Pancreas (tissue), 10 donors: Measurements from ENCODE around the gene IFT88. TPM values are rescaled to one million over a fixed set of nuclear protein-coding genes. Genes with fewer than 3 reads are reported as not detected.

Experiments used
- ATAC-seq, 4 donors: fragments of 200-7000 bp; cut with Tn5 transposase; one replicate each; pipeline versions ENCODE4 v1.8.0 to v1.9.1; 2020; ENCODE audit warnings: mild to moderate bottlenecking in 4 of 4, moderate library complexity in 4 of 4
- DNase-seq, 6 donors: peaks; one replicate each; pipeline ENCODE4 v3.0.0-alpha.2; 2020
- FAIRE-seq: peaks from 2 replicates; lab custom pipeline; 2012; peaks lifted over from hg19 to GRCh38; lab: Jason Lieb, UNC
- H3K27ac ChIP-seq, 4 donors: fragments of 200-600 bp; sonication (generic); 1 replicate in 3 of 4; 2 replicates in 1 of 4; pipeline versions ENCODE4 v1.5.0 to v1.8.0; 2020
- H3K27me3 ChIP-seq, 4 donors: fragments of 200-600 bp; one replicate each; pipeline ENCODE4 v1.8.0; 2021
- H3K36me3 ChIP-seq, 3 donors: fragments of 200-600 bp; sonication (generic) in 1 of 3; one replicate each; pipeline versions ENCODE4 v1.5.0 to v1.8.0; 2020 to 2021
- H3K4me1 ChIP-seq, 3 donors: fragments of 200-600 bp; one replicate each; pipeline ENCODE4 v1.8.0; 2021
- H3K4me3 ChIP-seq, 4 donors: fragments of 200-600 bp; sonication (generic) in 2 of 4; one replicate each; pipeline versions ENCODE4 v1.5.0 to v1.8.0; 2020 to 2021
- H3K9me3 ChIP-seq, 4 donors: fragments of 200-600 bp; one replicate each; pipeline ENCODE4 v1.8.0; 2021
- WGBS, 2 donors: extraction: QIAGEN DNeasy Blood & Tissue Kit; methylation state at CpG; one replicate each; pipeline ENCODE4 v1.1.7; 2013; 5-methylcytosine and 5-hydroxymethylcytosine counted together
- intact Hi-C, 3 donors: fragments of 100-400 bp; cut with DNase I; formaldehyde crosslinking; loops; one replicate each; pipeline versions ENCODE4 v1.11.1 to v1.14.2; 2022
- polyA plus RNA-seq, 2 donors: library from polyadenylated mRNA; stranded (reverse); fragments of 200-250 nt; gene quantifications; one replicate each; pipeline ENCODE4 v1.2.3, GENCODE V29; 2013
- total RNA-seq, 6 donors: library from RNA; stranded (reverse); fragmentation: NEBNext Ultra II Directional in 4 of 6; extraction: Animal tissue kit (Norgen Biotek cat#: 25700) in 4 of 6; gene quantifications; one replicate each; pipeline versions ENCODE4 v1.2.1 to v1.2.4, GENCODE V29; 2021 to 2023
- TF ChIP-seq, protein P1 (sequence below), 4 donors: fragments of 200-600 bp; sonication (generic) in 3 of 4; IDR thresholded peaks; one replicate each; pipeline versions ENCODE4 v1.5.0 to v1.8.0; 2021; ENCODE audit warnings: antibody characterized with exemption in 4 of 4
- donor health status: healthy with polysubstance abuse.
- donor health status: DM: no; HTN: no; CAD: no; lungs with moderate emphysema.
- donor health status: DM: no; HTN: no; CAD: no.
- donor health status: control.
- donor health status: control.
- donor health status: Bipolar disorder and iron deficiency.
- donor health status: DM: yes; HTN: yes; CAD: no.
- donor health status: DM: no; HTN: no; CAD: no.
- donor health status: DM: no; HTN: no; CAD: no.
- donor health status: DM: yes; HTN: yes; CAD: no.

The IFT88 gene
- total and polyA plus RNA-seq, 8 donors: 4.7 to 16.0 (median 7.0) TPM

DNA sequence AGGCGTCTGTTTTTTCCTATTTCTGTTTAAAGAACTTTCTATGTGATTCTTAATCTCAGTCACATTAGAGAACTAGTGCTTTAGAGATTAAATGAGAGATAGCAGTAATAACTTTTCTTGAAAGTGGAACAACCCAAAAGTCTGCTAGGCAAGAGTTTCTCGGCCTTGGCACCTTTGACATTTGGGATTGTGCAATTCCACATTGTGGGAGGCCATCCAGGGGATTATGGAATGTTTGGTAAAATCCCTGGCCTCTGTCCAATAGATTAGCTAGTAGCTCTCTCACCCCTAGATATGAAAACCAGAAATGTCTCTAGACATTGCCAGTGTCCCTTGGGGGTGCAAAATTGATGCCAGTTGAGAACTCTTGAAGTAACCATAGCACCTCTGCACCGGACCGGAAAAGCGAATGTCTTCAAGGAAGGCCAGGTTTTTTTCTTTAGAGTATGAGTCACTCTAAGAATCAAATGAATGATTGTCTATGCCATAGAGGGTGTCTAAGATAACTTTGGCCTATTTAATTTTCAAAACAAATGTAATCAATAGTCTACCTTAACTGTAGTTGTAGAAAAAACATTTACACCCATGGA is 91.6 kb downstream of the IFT88 start:
- H3K27ac ChIP-seq: no peak overlapping the region
- no peaks in the 10 kb centered on the region for H3K4me1 ChIP-seq
- no peaks in the 10 kb centered on the region for H3K36me3 ChIP-seq
- H3K9me3 ChIP-seq: no peaks in the 10 kb centered on the region
- H3K4me3 ChIP-seq: no peak overlapping the region
- WGBS, 2 donors: 69 to 78% methylated on average over 5 of the region's 5 CpGs
- FAIRE-seq (no peak), ATAC-seq (no peak), DNase-seq (no peak)
- intact Hi-C loops: no loop called here
- TF ChIP-seq, protein P1, sequence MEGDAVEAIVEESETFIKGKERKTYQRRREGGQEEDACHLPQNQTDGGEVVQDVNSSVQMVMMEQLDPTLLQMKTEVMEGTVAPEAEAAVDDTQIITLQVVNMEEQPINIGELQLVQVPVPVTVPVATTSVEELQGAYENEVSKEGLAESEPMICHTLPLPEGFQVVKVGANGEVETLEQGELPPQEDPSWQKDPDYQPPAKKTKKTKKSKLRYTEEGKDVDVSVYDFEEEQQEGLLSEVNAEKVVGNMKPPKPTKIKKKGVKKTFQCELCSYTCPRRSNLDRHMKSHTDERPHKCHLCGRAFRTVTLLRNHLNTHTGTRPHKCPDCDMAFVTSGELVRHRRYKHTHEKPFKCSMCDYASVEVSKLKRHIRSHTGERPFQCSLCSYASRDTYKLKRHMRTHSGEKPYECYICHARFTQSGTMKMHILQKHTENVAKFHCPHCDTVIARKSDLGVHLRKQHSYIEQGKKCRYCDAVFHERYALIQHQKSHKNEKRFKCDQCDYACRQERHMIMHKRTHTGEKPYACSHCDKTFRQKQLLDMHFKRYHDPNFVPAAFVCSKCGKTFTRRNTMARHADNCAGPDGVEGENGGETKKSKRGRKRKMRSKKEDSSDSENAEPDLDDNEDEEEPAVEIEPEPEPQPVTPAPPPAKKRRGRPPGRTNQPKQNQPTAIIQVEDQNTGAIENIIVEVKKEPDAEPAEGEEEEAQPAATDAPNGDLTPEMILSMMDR (IDR thresholded peaks at IDR 0.05): no peak
- H3K27me3 ChIP-seq: no peaks in the 10 kb centered on the region

DNA sequence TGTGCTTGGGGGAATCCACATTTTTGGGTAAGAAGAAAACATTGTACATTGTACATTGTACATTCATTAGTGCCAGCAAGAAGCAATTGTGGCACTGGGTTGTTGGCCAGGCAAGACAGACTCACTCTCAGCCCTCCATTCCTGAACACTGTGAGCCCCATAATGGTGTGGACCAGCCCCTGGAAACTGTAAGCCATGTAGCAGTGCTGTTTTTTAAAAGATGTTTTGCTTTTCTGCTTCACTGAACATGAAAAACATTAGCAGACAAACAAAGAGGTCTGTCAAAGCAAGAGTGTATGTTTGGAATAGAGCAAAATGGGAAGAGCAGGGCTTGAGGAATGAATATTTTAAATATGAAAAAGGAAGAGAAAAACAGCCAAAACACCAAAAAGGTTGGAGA is 97.4 kb downstream of the IFT88 start:
- Histone ChIP-seq H3K4me1 (no peaks in the 10 kb centered on the region), H3K36me3 (no peaks in the 10 kb centered on the region), H3K27ac (no peak overlapping the region), H3K4me3 (no peak overlapping the region), H3K9me3 (no peaks in the 10 kb centered on the region), H3K27me3 (no peaks in the 10 kb centered on the region)
- intact Hi-C loops: no loop called here
- ATAC-seq: no peak
- no peak for FAIRE-seq
- DNase-seq: no peak
- TF ChIP-seq, protein P1 (IDR thresholded peaks at IDR 0.05): no peak

DNA sequence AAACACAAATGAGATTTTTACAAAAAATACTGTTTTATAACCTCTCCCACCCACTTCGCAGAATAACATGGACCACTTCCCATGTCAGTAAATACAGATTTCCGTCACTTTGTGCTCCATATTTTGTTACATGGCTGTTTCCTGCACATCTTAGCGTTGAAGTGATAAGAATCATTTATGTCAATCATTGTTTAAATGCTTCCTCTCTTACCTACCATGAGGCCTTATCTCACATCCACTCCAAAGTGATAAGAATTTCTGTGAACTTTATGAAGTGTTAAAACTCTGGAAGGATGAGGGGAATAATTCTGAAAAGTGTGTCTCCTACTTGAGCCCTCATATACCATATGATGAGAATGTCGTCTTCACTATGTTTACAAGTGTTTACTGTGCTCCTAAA is 100.0 kb downstream of the IFT88 start:
- no peaks in the 10 kb centered on the region for H3K9me3 ChIP-seq
- no peaks in the 10 kb centered on the region for H3K4me1 ChIP-seq
- ATAC-seq: no peak
- H3K27ac ChIP-seq: no peak overlapping the region
- intact Hi-C loops: no loop called here
- H3K27me3 ChIP-seq: no peaks in the 10 kb centered on the region
- no peak overlapping the region for H3K4me3 ChIP-seq
- FAIRE-seq: no peak
- WGBS, 2 donors: 88 to 95% methylated on average over 4 of the region's 4 CpGs
- TF ChIP-seq, protein P1 (IDR thresholded peaks at IDR 0.05): no peak
- H3K36me3 ChIP-seq: no peaks in the 10 kb centered on the region
- DNase-seq: no peak

DNA sequence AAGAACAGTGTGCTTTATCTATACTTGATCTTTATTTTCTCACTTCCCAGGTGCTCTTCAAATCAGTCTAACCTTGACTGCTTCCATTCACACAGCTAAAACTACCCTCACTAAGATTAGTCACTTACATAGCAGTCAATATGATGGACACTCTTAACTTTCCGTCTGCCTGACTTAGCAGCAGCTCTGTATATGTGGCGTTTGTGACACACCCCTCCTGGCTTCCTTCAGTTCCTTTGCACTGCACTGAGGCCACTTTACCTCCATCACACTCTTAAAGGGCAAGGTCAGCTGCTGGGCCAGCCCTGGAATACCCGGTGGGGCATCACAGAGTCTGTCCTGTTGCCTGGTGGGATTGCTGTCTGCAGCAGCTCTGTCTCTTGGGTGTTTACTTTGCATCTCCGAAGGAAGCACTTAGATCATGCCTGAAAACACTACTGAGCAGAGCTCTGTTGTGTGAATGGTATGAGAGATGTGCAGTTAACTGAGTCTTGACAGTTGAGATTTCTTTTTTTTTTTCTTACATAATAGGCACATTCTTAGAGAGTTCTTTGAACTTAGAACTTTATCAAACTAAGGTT is 101.0 kb downstream of the IFT88 start:
- TF ChIP-seq, protein P1 (IDR thresholded peaks at IDR 0.05): no peak
- intact Hi-C loops: no loop called here
- Histone ChIP-seq H3K4me3 (no peak overlapping the region), H3K36me3 (no peaks in the 10 kb centered on the region), H3K27me3 (no peaks in the 10 kb centered on the region), H3K9me3 (no peaks in the 10 kb centered on the region), H3K27ac (no peak overlapping the region), H3K4me1 (no peaks in the 10 kb centered on the region)
- 51 to 62% methylated on average over 4 of the region's 4 CpGs for WGBS, 2 donors
- ATAC-seq (no peak), DNase-seq (no peak), FAIRE-seq (no peak)

DNA sequence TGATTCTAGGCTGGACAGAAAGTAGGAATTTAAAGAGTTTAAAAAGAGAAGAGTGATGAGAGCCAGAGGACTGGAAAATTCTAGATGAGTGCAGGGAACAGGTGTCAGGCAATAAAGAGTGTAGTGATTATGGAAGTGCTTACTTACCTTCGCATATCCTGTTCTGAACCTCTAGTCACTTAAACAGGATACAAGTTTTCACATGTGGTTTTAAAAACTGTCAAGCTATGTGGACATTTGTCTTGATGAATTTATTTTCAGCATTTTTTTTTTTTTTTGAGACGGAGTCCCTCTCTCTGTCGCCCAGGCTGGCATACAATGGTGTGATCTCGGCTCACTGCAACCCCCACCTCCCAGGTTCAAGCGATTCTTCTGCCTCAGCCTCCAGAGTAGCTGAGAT is 102.2 kb downstream of the IFT88 start:
- ATAC-seq (no peak), FAIRE-seq (no peak), DNase-seq (no peak)
- H3K4me1 ChIP-seq: no peaks in the 10 kb centered on the region
- TF ChIP-seq, protein P1 (IDR thresholded peaks at IDR 0.05): no peak
- H3K4me3 ChIP-seq: no peak overlapping the region
- 86 to 92% methylated on average over 5 of the region's 5 CpGs for WGBS, 2 donors
- H3K36me3 ChIP-seq: no peaks in the 10 kb centered on the region
- H3K9me3 ChIP-seq: no peaks in the 10 kb centered on the region
- intact Hi-C loops: no loop called here
- no peak overlapping the region for H3K27ac ChIP-seq
- no peaks in the 10 kb centered on the region for H3K27me3 ChIP-seq
